Erythroblast (primary cell): Measurements from ENCODE around the gene HTD2.

Experiments used
- GATA1 ChIP-seq: IDR thresholded peaks from 2 replicates; pipeline ENCODE4 v1.6.1; 2011; ENCODE audit warnings: low read depth, mild to moderate bottlenecking, control low read depth, low read length, moderate library complexity
- POLR2A ChIP-seq: IDR thresholded peaks from 2 replicates; pipeline ENCODE4 v1.6.1; 2011; ENCODE audit warnings: mild to moderate bottlenecking, low read length

DNA sequence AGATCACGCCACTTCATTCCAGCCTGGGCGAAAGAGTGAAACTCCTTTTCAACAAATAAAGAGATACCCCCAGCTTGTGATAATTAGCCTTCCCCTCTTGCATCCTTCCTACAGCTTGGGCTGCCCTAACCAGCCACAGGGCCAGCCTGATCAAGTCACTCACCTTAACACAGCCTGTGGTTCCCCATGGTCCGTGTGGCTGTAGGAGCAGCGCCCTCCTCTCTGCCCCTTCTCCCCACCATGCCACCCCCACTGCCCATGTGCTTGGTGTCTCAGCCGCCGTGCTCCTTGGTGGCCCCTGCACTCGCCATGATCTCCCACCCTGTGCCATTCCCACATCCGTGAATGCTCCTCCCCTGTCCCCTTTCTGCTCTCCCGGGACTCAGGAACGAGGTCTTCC, 13.5 kb upstream of the HTD2 start:
- no peak for TF ChIP-seq POLR2A
- TF ChIP-seq GATA1: no peak
